Chondrocyte (in vitro differentiated cells): ENCODE data around the gene ARHGAP19. TPM values are rescaled to one million over a fixed set of nuclear protein-coding genes. Genes with fewer than 3 reads are reported as not detected.

ENCODE experiments used
- DNase-seq: peaks from one replicate; pipeline ENCODE4 v3.0.0; 2021; ENCODE audit warnings: mixed read lengths, low spot score
- H3K27ac Mint-ChIP-seq: one replicate; pipeline ENCODE4 v1.8.0; 2021; ENCODE audit warnings: mild to moderate bottlenecking, moderate library complexity, mixed read lengths; ENCODE audit not compliant: unreplicated experiment
- H3K27me3 Mint-ChIP-seq: 2 replicates; pipeline ENCODE4 v1.8.0; 2021; ENCODE audit warnings: low read depth, mixed read lengths
- H3K36me3 Mint-ChIP-seq: 2 replicates; pipeline ENCODE4 v1.8.0; 2021; ENCODE audit warnings: low read depth, mixed read lengths
- H3K4me1 Mint-ChIP-seq: 2 replicates; pipeline ENCODE4 v1.8.0; 2021; ENCODE audit warnings: low read depth, mild to moderate bottlenecking, mixed read lengths
- H3K4me3 Mint-ChIP-seq: one replicate; pipeline ENCODE4 v1.8.0; 2021; ENCODE audit warnings: mild to moderate bottlenecking, moderate library complexity, mixed read lengths; ENCODE audit not compliant: unreplicated experiment
- H3K9me3 Mint-ChIP-seq: 2 replicates; pipeline ENCODE4 v1.8.0; 2021; ENCODE audit warnings: low read depth, mixed read lengths
- total RNA-seq: library from RNA; stranded (reverse); gene quantifications from 3 replicates; pipeline ENCODE4 v1.2.1, GENCODE V29; 2021
- TF ChIP-seq, protein P1 (sequence below): fragments of 200-600 bp; sonication (generic); IDR thresholded peaks from 2 replicates; pipeline ENCODE4 v1.5.0; 2021; ENCODE audit warnings: antibody characterized with exemption, mild to moderate bottlenecking, moderate library complexity

Gene ARHGAP19
- total RNA-seq, 1 donor from 2014 or later: 2.6 TPM

DNA sequence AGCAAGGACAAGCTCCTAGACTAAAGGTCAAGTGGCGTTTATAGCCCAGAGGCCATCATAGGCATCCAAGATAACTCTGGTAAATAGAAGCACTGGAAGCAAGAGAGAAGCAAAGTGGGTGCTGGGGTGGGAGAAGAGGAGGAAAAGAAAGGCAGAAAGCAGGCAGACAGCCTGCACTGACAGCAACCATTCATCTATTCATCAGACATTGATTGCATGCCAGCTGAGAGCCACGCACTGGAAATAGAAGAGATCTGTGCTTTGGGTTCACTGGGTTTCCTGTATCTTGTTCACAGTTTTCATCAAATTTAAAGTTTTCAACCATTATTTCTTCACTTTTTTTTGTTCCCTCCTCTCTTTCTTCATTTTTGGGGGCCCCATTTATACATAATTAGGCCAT lies 102.0 kb downstream of the ARHGAP19 start:
- TF ChIP-seq, protein P1, sequence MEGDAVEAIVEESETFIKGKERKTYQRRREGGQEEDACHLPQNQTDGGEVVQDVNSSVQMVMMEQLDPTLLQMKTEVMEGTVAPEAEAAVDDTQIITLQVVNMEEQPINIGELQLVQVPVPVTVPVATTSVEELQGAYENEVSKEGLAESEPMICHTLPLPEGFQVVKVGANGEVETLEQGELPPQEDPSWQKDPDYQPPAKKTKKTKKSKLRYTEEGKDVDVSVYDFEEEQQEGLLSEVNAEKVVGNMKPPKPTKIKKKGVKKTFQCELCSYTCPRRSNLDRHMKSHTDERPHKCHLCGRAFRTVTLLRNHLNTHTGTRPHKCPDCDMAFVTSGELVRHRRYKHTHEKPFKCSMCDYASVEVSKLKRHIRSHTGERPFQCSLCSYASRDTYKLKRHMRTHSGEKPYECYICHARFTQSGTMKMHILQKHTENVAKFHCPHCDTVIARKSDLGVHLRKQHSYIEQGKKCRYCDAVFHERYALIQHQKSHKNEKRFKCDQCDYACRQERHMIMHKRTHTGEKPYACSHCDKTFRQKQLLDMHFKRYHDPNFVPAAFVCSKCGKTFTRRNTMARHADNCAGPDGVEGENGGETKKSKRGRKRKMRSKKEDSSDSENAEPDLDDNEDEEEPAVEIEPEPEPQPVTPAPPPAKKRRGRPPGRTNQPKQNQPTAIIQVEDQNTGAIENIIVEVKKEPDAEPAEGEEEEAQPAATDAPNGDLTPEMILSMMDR: no peak
- Mint-ChIP-seq H3K27me3 (peaks cover 52% of the 10 kb centered on the region), H3K9me3 (peaks cover 2% of the 10 kb centered on the region), H3K27ac (no peak overlapping the region), H3K36me3 (no peaks in the 10 kb centered on the region), H3K4me3 (no peak overlapping the region), H3K4me1 (peaks cover 3% of the 10 kb centered on the region)
- no peak for DNase-seq

- H3K4me3 Mint-ChIP-seq: no peak overlapping the region
- peaks cover 2% of the 10 kb centered on the region for H3K9me3 Mint-ChIP-seq
- H3K27me3 Mint-ChIP-seq: peaks cover 64% of the 10 kb centered on the region
- no peak for DNase-seq
- H3K36me3 Mint-ChIP-seq: no peaks in the 10 kb centered on the region
- H3K27ac Mint-ChIP-seq: no peak overlapping the region
- H3K4me1 Mint-ChIP-seq: peaks cover 11% of the 10 kb centered on the region
- TF ChIP-seq, protein P1: no peak
Measured at GRCh38 chr10:97188261-97188711, 104.2 kb downstream of the ARHGAP19 start.

- no peak for DNase-seq
- no peak overlapping the region for H3K27ac Mint-ChIP-seq
Measured at GRCh38 chr10:97186911-97187310, 105.5 kb downstream of the ARHGAP19 start.

DNA sequence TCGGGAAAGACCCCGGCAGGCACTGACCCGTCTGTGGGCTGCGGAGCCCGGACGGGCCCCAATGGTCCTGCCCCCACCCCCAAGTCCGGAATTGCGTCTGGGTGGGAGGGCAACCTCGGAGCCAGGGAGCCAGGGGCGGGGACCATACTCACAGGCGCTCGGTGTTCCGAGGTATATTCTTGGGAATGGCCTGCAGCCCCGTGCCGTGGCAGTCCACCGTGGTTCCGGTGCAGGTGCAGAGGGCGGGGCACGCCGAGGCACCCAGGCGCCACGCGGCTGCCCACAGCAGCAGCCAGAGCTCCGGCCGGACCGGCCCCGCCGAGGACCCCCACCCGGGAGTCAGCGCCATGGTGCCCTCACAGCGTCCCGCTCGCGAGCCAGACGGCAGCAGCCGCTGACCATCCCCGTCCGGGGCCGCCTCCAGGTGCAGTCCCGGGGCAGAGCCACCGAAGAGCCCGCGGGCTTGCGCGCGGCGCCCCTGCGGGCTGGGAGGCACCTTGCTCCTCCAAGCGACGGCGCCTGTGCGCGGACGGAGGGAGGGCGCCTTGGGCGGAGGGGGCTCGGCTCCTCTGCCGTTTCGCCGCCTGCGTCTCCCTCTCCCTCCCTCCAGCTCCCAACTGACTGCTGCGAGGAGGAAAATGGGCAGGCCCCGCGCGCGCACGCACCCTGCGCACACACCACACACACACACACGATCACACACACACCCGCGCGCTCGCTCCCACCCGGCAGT lies 106.9 kb downstream of the ARHGAP19 start, which contains the start of gene SLIT1:
Gene SLIT1, minus strand, starts transcription at position 634 of the 733 bp plus-strand sequence. Its CDS starts 285 bp downstream, at position 349.
- TF ChIP-seq, protein P1: no peak
- H3K9me3 Mint-ChIP-seq: no peaks in the 10 kb centered on the region
- peaks cover 11% of the 10 kb centered on the region for H3K4me1 Mint-ChIP-seq
- peak within 1 kb of the TSS; percentile 52 for H3K4me3 Mint-ChIP-seq
- DNase-seq: peak; percentile 81
- H3K36me3 Mint-ChIP-seq: no peaks in the 10 kb centered on the region
- H3K27ac Mint-ChIP-seq: no peak within 1 kb of the TSS
- peaks cover 59% of the 10 kb centered on the region for H3K27me3 Mint-ChIP-seq

More at GRCh38 chr10:97186911-97187310, 105.5 kb downstream of the ARHGAP19 start:
- Mint-ChIP-seq H3K4me3 (no peak overlapping the region), H3K9me3 (peaks cover 2% of the 10 kb centered on the region), H3K36me3 (no peaks in the 10 kb centered on the region), H3K4me1 (peaks cover 11% of the 10 kb centered on the region), H3K27me3 (peaks cover 60% of the 10 kb centered on the region)
- TF ChIP-seq, protein P1: no peak

- Mint-ChIP-seq H3K36me3 (no peaks in the 10 kb centered on the region), H3K9me3 (no peaks in the 10 kb centered on the region), H3K27ac (no peak overlapping the region), H3K4me3 (peak overlapping the region; percentile 44), H3K4me1 (peaks cover 11% of the 10 kb centered on the region), H3K27me3 (peaks cover 64% of the 10 kb centered on the region)
- DNase-seq: peak; percentile 49
- TF ChIP-seq, protein P1: no peak
Measured at GRCh38 chr10:97184971-97185325, 107.5 kb downstream of the ARHGAP19 start.
